ENCODE data around the gene RASGRP1.
A peak's percentile ranks its signal among the peaks of the same experiment; 100 is the strongest.

The RASGRP1 gene

GRCh38 chr15:38535491-38536200 is 29.0 kb downstream of the RASGRP1 start:
- peak in 1 of 14 donors; percentile 66 for DNase-seq

DNA sequence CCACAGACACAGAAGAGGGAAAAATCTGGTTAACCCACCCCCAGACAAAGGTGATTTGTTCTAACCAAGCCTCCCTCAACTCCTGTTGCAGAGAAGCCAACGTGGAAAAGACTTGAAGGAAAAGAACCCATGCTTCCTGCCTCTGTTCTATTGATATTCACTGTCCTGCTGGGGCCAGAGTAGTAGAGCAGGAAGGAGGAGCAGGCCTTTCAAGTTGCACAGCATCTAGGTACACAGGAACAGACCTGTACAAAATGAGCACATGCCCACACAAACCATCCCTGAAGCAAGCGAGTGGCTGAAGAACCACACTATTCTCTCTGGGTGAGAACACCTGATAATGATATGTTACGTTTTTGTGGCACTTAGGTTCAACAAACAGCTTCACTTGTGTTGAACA is 29.9 kb downstream of the RASGRP1 start:
- no peak for DNase-seq

DNA sequence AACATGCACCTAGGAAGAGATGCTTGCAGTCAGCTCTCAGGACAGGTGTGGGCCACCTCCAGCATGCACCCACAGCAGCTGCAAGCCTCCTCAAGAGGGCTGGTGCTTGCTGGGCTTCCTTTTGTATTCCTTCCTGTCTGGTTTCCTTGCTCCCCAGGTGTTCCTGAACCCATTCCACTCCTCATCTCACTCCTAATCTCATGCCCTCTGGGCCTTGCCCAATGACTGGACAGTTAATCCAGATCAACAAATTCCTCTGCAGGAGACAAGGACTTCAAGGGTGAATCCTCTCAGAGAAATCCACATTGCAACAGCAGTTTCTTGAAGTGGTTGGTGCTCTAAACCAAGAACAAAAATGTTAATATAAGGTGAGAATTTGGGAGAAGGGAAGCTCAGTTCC is 30.7 kb downstream of the RASGRP1 start:
- no peak for DNase-seq

- no peak for DNase-seq
These were observed 31.1 kb downstream of the RASGRP1 start for GRCh38 chr15:38533416-38533915.

GRCh38 chr15:38532728-38533127 is 31.9 kb downstream of the RASGRP1 start:
- no peak for DNase-seq

DNA sequence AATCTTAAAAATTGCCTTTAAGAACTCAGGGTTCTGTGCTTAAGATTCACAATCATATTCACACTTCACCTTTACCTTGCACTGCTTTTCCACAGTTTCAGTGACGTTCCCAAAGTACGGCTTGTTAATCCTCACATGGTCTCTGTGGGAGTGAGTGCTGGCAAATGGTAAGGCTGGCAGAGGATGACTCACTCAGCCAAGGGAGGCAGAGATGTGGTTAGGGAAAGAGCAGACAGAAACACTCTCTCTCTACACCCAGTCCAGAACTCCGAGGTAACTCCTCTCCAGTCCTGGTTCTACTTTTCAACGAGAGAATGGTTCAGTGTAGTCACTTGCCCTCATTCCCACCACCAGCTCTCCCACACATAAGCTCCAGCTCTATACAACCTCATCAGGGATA is 33.1 kb downstream of the RASGRP1 start:
- DNase-seq = peak in 3 of 14 donors; percentile 4 to 71 (median 10)

DNA sequence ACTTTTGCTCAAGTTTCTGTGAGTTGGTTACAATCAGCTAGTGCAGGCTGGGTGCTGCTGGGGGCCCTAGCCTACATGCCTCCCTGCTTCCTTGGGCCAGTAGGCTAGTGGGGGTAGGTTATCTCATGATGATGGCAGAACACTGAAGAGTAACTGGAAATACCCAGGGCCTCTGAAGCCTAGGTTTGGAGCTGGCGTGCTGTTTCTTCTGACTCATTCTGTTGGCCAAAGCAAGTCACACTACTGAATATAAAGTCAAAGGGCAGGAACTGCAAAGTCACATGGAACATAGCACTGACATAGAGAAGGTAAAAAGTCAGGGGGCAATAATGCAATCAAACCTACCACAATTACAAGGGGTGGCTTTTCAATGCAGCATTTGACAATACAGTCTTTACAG is 34.5 kb downstream of the RASGRP1 start:
- DNase-seq = no peak

DNA sequence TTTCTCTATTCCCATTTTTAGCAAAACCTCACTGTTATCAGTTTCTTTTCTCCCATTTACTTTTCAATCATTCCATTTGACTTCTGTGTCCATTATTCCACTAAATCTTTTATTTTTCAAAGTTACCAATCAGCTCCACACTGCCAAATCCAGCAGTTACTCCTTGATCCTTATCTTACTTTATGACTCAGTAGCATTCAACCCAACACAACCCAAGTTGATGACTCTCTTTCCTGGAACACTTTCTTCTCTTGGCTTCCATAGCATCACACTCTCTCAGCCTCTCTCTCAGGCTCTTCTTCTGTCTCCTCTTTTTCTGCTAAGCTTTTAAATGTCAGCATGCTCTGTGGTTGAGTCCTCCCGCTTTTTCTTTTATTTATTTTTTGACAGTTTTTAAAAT is 36.3 kb downstream of the RASGRP1 start:
- no peak for DNase-seq

DNA sequence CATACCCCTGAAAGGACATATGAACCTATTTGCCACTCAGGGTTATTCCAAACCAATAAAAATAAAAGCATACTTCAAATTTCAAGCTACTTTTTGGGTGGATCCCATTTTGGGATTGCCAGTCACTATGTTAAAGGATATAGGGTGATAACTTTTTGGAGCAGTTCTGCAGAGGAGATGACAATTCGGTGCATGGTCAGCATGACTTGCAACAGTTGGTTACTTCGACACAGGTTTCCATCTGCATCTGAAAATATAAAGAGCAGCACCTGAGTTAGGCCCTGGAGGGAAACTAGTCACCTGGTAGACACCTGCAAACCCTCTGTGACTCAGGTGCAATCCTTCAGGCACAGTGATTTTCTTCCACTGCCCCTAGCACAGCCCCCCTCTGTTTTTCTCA is 38.5 kb downstream of the RASGRP1 start:
- no peak for DNase-seq

DNA sequence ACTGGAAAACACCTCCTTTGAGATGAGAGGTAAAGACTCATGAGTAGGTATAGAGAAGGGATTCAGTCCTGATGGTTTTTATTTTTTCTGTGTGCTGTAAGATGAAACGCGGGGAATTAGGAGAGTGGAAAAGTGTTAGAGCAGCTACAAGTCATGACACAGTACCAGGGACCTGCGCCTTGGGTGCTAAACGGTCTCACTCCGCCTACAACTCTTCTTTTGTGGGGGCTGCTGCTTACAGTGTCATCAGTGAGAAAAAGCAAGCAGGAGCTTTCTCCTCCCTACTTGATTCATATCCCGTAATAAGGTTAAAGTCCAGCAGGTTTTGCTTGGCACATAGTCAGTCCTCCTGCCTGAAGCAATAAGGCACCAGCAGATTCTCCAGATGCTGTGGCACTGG is 39.1 kb downstream of the RASGRP1 start:
- no peak for DNase-seq

DNA sequence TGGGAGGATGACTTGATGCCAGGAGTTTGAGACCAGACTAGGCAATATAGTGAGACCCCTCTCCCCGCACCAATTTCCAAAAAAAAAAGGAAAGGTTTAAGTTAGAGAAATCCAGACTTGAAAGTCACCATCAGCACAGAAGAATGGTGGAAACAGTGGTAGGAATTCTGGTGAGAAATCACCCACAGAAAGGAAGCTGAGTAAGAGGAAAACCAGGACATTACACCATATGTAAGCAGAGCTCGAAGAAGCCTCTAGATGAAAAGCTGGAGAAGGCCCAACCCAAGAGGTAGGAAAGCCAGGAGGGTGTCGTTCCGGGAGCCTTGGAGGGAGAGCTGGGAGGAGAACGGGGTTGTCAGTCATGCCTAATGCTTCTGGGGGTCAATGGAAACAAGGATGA is 40.5 kb downstream of the RASGRP1 start:
- DNase-seq = no peak

GRCh38 chr15:38522922-38523321 is 41.7 kb downstream of the RASGRP1 start:
- DNase-seq = no peak

GRCh38 chr15:38521316-38521715 is 43.3 kb downstream of the RASGRP1 start:
- DNase-seq = no peak

DNA sequence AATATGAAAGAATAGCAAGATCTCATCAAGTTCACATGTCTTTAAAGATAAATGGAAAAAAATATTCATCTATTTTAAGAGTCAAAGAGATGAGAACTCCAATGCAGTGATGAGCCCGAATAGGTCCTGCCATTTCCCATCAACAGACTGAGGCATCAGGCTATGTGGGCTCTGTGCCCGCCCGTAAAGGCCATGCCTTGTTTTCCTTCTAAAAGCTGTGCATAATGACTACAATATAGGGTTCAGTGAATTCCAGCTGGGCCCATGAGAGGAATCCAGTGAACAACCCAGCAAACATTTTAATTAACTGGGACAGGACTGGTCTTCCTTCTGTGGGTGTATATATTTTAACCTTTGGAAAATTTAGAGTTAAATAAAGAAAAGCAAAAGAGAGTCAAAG is 44.6 kb downstream of the RASGRP1 start:
- peak in 1 of 14 donors; percentile 37 for DNase-seq

DNA sequence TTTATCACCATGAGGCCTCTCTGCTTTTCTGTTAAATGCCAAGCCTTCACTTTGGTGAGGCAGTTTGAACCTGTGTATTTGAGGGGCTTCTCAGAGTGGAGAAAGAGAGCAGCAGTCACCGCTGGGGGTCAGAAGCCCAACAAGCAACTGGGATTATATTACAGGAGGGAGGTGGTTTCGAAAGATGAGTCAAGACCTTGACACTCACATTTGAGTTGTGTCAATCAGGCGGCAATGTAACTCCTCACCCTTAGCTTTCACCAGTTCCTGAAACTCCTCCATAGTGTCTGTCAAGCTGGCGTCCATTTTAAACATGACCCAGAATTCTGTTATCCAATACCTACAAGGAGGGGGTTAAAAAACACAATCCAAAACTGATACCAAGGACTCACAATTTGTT is 46.5 kb downstream of the RASGRP1 start:
- no peak for DNase-seq

DNA sequence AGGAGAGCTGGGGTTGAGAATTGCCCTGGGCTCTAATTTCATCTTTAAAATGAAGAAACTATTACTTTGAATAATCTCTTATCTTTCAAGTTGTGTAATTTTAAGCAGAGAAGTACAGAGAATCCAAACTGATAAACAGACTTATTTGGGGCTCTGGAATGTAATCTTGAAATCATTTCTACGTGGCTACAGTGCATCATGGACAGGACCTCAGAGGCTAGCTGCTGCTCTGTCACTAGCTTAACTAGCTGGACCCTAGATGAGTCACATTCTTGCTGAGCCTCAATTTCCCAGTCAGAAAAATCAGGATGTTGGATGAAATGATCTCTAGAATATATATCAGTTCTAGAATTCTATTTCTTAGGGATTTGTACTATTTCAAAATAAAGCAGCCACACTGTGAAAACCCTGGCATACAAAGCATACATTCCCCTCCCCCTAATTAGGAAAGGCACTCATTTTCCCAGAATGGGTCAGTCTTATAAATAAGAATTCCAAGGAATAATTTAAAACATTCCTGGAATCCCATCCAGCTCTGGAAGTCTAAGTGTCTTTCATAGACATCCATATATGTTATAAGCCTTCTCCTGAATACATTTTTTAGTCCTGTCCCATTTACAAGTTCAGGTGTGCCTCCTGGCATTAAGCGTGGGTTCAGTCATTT is 47.2 kb downstream of the RASGRP1 start:
- DNase-seq = no peak

DNA sequence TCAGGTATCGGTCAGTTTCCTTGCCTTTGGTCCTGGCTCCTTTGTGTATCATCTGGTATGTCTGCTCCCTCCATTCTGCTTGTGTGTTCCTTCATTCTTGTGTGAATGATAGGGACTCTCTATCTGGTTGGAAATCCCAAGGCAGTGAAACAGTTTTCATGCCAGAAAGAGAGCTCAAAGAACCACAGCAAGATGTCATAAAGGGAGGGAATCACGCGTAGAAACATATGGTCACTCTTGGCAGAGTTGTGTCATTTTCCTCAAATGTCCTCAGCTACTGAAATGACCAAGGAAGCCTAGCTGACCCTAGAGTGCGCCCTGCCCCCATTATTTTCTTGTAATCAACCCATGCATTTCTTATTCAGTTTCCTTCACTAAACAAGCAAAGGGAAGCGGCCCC is 48.0 kb downstream of the RASGRP1 start:
- DNase-seq = peak in 1 of 14 donors; percentile 69

DNA sequence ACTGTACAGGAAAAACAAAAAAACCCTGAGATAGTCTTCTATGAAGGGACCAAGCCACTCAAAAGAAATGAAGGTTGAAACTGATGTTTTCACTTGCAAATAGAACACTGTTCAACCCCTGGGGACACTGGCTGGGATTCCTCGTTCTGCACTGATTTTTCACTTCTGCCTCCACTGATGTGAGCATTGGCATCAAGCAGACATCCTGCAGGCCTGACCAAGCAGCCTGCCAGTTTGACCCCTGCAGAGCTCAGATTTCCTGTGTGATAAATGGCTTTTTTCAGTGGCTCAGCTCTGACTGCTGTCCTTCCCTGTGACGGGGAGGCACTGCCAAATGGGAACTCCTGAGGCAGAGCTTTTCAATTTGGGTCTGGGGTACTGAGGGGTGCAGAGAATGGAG is 50.0 kb downstream of the RASGRP1 start:
- peak in 1 of 14 donors; percentile 86 for DNase-seq

DNA sequence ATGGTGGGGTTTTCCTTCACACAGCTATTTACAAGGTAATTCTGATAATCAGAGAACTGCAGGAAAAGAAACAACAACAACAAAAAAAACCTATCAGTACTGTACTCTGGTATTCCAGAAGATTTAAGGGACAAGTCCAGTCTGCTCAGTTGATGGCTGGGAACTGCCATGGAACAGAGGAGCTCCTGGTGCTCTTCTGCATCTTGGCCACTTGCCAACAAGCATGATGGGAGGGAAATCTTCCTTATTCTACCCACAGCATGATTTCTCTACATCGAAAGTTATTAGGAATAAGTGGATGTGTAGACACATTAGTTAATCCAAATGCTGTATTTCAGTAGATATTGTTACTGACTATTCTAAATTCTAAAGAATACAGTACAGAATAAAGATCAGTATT is 51.7 kb downstream of the RASGRP1 start:
- no peak for DNase-seq

GRCh38 chr15:38509152-38509551 is 55.5 kb downstream of the RASGRP1 start:
- no peak for DNase-seq

DNA sequence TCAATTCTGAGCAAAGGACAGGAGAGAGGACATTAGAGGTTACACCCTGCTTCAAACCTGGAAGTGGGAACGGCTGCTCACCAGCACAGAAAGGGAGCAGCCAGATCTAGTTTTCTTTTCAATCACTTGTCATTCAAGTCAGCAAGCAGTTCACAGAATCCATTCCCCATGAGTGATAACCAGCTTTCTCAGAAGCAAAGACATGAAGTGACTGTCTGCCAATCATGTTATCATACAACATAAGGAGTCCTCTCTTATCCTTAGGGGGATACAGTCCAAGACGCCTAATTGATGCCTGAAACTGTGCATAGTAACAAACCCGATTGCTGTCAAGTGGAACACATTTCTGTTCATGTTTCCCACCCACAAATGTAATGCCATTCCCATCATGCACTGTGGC is 56.0 kb downstream of the RASGRP1 start:
- DNase-seq = no peak

DNA sequence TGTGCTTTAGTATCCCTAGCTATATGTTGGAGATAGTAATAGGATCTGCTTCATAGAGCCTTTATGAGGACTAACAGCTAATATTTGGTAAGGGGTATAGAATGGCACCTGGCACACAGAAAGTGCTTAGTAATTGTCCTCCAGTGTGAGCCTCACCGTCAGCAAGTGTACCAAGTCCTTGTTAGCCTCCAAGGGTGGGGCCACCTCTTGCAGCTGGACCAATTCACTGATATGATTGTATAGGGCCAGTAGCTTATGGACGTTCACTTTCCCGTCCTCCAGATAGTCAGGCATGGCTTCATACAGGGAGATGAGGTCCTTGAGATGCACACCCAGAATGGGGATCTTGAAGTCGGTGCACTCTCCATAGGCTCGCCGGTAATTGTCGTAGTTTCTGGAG is 57.0 kb downstream of the RASGRP1 start:
- no peak for DNase-seq

- DNase-seq = no peak
These were observed 57.6 kb downstream of the RASGRP1 start for GRCh38 chr15:38506997-38507396.

Data from C1 segment of cervical spinal cord (tissue), 14 donors.